ENCODE data around the gene PABPN1. TPM values are rescaled to one million over a fixed set of nuclear protein-coding genes. Genes with fewer than 3 reads are reported as not detected.

PABPN1 gene
- total and polyA plus RNA-seq, 2 of the 13 experiments (the other 11 are each of a cell fraction or from before 2014, with no cell fraction given) = 233 to 524 TPM

- TF ChIP-seq SKIL (CRISPR knock-in tag; IDR thresholded peaks at IDR 0.05; ENCODE audit: borderline replicate concordance) (no peak), ZNF770 (CRISPR knock-in tag; IDR thresholded peaks at IDR 0.05) (no peak), ZNF839 (CRISPR knock-in tag; IDR thresholded peaks at IDR 0.05; ENCODE audit: borderline replicate concordance) (peak; percentile 61; the same call in 1 of the 2 replicates), ZNF670 (CRISPR knock-in tag; IDR thresholded peaks at IDR 0.05; ENCODE audit: borderline replicate concordance) (no peak), THAP8 (CRISPR knock-in tag; IDR thresholded peaks at IDR 0.05; ENCODE audit: borderline replicate concordance) (no peak), PLSCR1 (CRISPR knock-in tag; IDR thresholded peaks at IDR 0.05; ENCODE audit: borderline replicate concordance) (no peak), ZKSCAN5 (CRISPR knock-in tag; IDR thresholded peaks at IDR 0.05) (0 out of 2 replicates have a peak, but pooled peaks have one; percentile 43), CEBPZ (IDR thresholded peaks at IDR 0.05; ENCODE audit: low read length) (no peak)
- TF ChIP-seq, protein P1, sequence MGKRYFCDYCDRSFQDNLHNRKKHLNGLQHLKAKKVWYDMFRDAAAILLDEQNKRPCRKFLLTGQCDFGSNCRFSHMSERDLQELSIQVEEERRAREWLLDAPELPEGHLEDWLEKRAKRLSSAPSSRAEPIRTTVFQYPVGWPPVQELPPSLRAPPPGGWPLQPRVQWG (CRISPR knock-in tag; IDR thresholded peaks at IDR 0.05; ENCODE audit: borderline replicate concordance, low read depth) = no peak
- TF ChIP-seq, protein P2, sequence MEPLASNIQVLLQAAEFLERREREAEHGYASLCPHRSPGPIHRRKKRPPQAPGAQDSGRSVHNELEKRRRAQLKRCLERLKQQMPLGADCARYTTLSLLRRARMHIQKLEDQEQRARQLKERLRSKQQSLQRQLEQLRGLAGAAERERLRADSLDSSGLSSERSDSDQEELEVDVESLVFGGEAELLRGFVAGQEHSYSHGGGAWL (CRISPR knock-in tag; IDR thresholded peaks at IDR 0.05) = peak; percentile 89
- TF ChIP-seq, protein P3, sequence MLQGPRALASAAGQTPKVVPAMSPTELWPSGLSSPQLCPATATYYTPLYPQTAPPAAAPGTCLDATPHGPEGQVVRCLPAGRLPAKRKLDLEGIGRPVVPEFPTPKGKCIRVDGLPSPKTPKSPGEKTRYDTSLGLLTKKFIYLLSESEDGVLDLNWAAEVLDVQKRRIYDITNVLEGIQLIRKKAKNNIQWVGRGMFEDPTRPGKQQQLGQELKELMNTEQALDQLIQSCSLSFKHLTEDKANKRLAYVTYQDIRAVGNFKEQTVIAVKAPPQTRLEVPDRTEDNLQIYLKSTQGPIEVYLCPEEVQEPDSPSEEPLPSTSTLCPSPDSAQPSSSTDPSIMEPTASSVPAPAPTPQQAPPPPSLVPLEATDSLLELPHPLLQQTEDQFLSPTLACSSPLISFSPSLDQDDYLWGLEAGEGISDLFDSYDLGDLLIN (CRISPR knock-in tag; IDR thresholded peaks at IDR 0.05; ENCODE audit: borderline replicate concordance) = peak; percentile 24; the same call in 1 of the 2 replicates
These were observed 18.7 kb upstream of the PABPN1 start, which contains the start of gene PPP1R3E (continued) for GRCh38 chr14:23302290-23303225.
